H1 (cell line): Measurements from ENCODE around the gene PRR30. TPM values are rescaled to one million over a fixed set of nuclear protein-coding genes. Genes with fewer than 3 reads are reported as not detected.

Experiments
- CTCF ChIA-PET: fragments of 300-600 bp; sonication (Branson Sonifier 250); formaldehyde crosslinking; loops from one replicate; lab custom pipeline; 2021; ENCODE audit not compliant: partially characterized antibody; lab: Charles Lee
- POLR2A ChIA-PET: fragments of 300-600 bp; sonication (Branson Sonifier 250); formaldehyde crosslinking; loops from one replicate; lab custom pipeline; 2021; ENCODE audit warnings: inconsistent platforms; ENCODE audit not compliant: partially characterized antibody; lab: Charles Lee
- DNase-seq, 2 experiments: peaks; one replicate each; pipeline versions ENCODE4 v3.0.0 to v3.0.0-alpha.2; 2010 to 2022; ENCODE audit warnings: low spot score in 2 of 2, low read depth in 1 of 2, mixed read lengths in 1 of 2
- FAIRE-seq: peaks from 2 replicates; lab custom pipeline; 2011; peaks lifted over from hg19 to GRCh38; lab: Jason Lieb, UNC
- H2AFZ ChIP-seq: 2 replicates; pipeline ENCODE4 v1.8.1; 2012; ENCODE audit warnings: low read length, inconsistent platforms
- H2AK5ac ChIP-seq: 2 replicates; pipeline ENCODE4 v1.6.1; 2013; ENCODE audit warnings: low read depth, low read length
- H2BK120ac ChIP-seq: replicated peaks from 2 replicates; pipeline ENCODE3; 2013; ENCODE audit warnings: low read depth, low read length, inconsistent platforms
- H2BK12ac ChIP-seq: 2 replicates; pipeline ENCODE4 v1.6.1; 2013; ENCODE audit warnings: low read depth, low read length
- H2BK15ac ChIP-seq: 2 replicates; pipeline ENCODE4 v1.6.1; 2013; ENCODE audit warnings: low read length
- H2BK20ac ChIP-seq: 2 replicates; pipeline ENCODE4 v1.6.1; 2013; ENCODE audit warnings: low read length
- H2BK5ac ChIP-seq: 2 replicates; pipeline ENCODE4 v1.6.1; 2013; ENCODE audit warnings: low read depth, low read length
- H3K14ac ChIP-seq: 2 replicates; pipeline ENCODE4 v1.6.1; 2013; ENCODE audit warnings: inconsistent platforms; ENCODE audit not compliant: insufficient read length
- H3K18ac ChIP-seq: 2 replicates; pipeline ENCODE4 v1.6.1; 2013; ENCODE audit warnings: low read length; ENCODE audit errors: extremely low read depth
- H3K23ac ChIP-seq: 2 replicates; pipeline ENCODE4 v1.6.1; 2013; ENCODE audit warnings: inconsistent platforms; ENCODE audit not compliant: insufficient read length
- H3K23me2 ChIP-seq: 2 replicates; pipeline ENCODE4 v1.6.1; 2013; ENCODE audit warnings: low read depth, low read length
- H3K27ac ChIP-seq: 2 replicates; pipeline ENCODE4 v1.6.1; 2011; ENCODE audit warnings: low read depth, low read length, inconsistent platforms
- H3K27me3 ChIP-seq, 4 experiments: replicated peaks in 1 of 4; 1 replicate in 1 of 4; 2 replicates in 3 of 4; pipeline versions ENCODE4 v1.6.1 to v1.8.1; 2011 to 2013; ENCODE audit warnings: low read length in 3 of 4, mild to moderate bottlenecking in 3 of 4, inconsistent platforms in 2 of 4, mixed read lengths in 2 of 4, moderate library complexity in 1 of 4; ENCODE audit not compliant: control insufficient read depth in 3 of 4, insufficient read depth in 3 of 4; ENCODE audit errors: extremely low read depth in 1 of 4
- H3K36me3 ChIP-seq, 4 experiments: 2 replicates each; pipeline versions ENCODE4 v1.6.1 to v1.8.1; 2011 to 2013; ENCODE audit warnings: mild to moderate bottlenecking in 4 of 4, low read length in 3 of 4, moderate library complexity in 2 of 4, control low read depth in 1 of 4, inconsistent platforms in 1 of 4; ENCODE audit not compliant: insufficient read depth in 4 of 4, control insufficient read depth in 2 of 4
- H3K4ac ChIP-seq: replicated peaks from 2 replicates; pipeline ENCODE3; 2013; ENCODE audit warnings: low read length, low read depth, mixed read lengths, inconsistent platforms; ENCODE audit not compliant: insufficient read length
- H3K4me1 ChIP-seq, 4 experiments: replicated peaks in 1 of 4; 1 replicate in 1 of 4; 2 replicates in 3 of 4; pipeline versions ENCODE4 v1.6.1 to v1.8.1; 2011 to 2013; ENCODE audit warnings: low read length in 3 of 4, inconsistent platforms in 2 of 4, mixed read lengths in 1 of 4; ENCODE audit not compliant: insufficient read depth in 4 of 4, control insufficient read depth in 3 of 4
- H3K4me2 ChIP-seq, 2 experiments: 2 replicates each; pipeline versions ENCODE4 v1.6.1 to v1.8.1; 2011 to 2013; ENCODE audit warnings: low read depth in 2 of 2, low read length in 2 of 2, control low read depth in 1 of 2, inconsistent platforms in 1 of 2, mild to moderate bottlenecking in 1 of 2; ENCODE audit not compliant: insufficient read depth in 1 of 2
- H3K4me3 ChIP-seq, 4 experiments: fragments of 200-600, 300-600 bp in 1 of 4; sonication (generic), shearing (Covaris generic), sonication (Bioruptor Twin) in 1 of 4; 2 replicates each; pipeline versions ENCODE4 v1.5.1 to v1.8.1; 2011 to 2016; ENCODE audit warnings: low read length in 4 of 4, low read depth in 3 of 4, control low read depth in 2 of 4, inconsistent platforms in 2 of 4, mild to moderate bottlenecking in 2 of 4, mixed read lengths in 1 of 4, moderate library complexity in 1 of 4; ENCODE audit not compliant: insufficient read depth in 2 of 4; ENCODE audit errors: extremely low read depth in 1 of 4
- H3K56ac ChIP-seq: replicated peaks from 2 replicates; pipeline ENCODE3; 2013; ENCODE audit warnings: low read depth, mild to moderate bottlenecking, mixed read lengths, low read length, inconsistent platforms; ENCODE audit not compliant: insufficient read length
- H3K79me1 ChIP-seq: 2 replicates; pipeline ENCODE4 v1.6.1; 2013; ENCODE audit warnings: low read depth, low read length, control low read depth
- H3K79me2 ChIP-seq, 2 experiments: 2 replicates each; pipeline versions ENCODE4 v1.6.1 to v1.8.1; 2012 to 2013; ENCODE audit warnings: low read length in 2 of 2, mild to moderate bottlenecking in 2 of 2, inconsistent platforms in 1 of 2; ENCODE audit not compliant: insufficient read depth in 2 of 2, control insufficient read depth in 1 of 2
- H3K9ac ChIP-seq, 4 experiments: replicated peaks in 1 of 4; 1 replicate in 1 of 4; 2 replicates in 3 of 4; pipeline versions ENCODE4 v1.6.1 to v1.8.1; 2011 to 2013; ENCODE audit warnings: low read depth in 3 of 4, low read length in 3 of 4, control low read depth in 2 of 4, mild to moderate bottlenecking in 2 of 4, moderate library complexity in 2 of 4, inconsistent platforms in 1 of 4; ENCODE audit errors: extremely low read depth in 1 of 4
- H3K9me3 ChIP-seq, 2 experiments: 2 replicates each; pipeline versions ENCODE4 v1.6.1 to v1.8.1; 2012 to 2013; ENCODE audit warnings: mild to moderate bottlenecking in 2 of 2, moderate library complexity in 2 of 2, control low read depth in 1 of 2, inconsistent platforms in 1 of 2, low read depth in 1 of 2, low read length in 1 of 2, mixed read lengths in 1 of 2; ENCODE audit not compliant: insufficient read depth in 2 of 2
- H4K20me1 ChIP-seq, 2 experiments: replicated peaks in 1 of 2; 2 replicates each; pipeline versions ENCODE3 to v1.8.1; 2011 to 2013; ENCODE audit warnings: inconsistent platforms in 2 of 2, low read length in 2 of 2, mild to moderate bottlenecking in 1 of 2; ENCODE audit not compliant: insufficient read depth in 2 of 2, control insufficient read depth in 1 of 2
- H4K5ac ChIP-seq: 2 replicates; pipeline ENCODE4 v1.6.1; 2013; ENCODE audit warnings: low read length, low read depth, mixed read lengths, inconsistent platforms; ENCODE audit not compliant: insufficient read length
- H4K8ac ChIP-seq: 2 replicates; pipeline ENCODE4 v1.8.0; 2013; ENCODE audit warnings: mild to moderate bottlenecking, moderate library complexity, low read length, inconsistent platforms; ENCODE audit not compliant: insufficient read depth; ENCODE audit errors: extremely low read depth
- H4K91ac ChIP-seq: replicated peaks from 2 replicates; pipeline ENCODE3; 2013; ENCODE audit warnings: low read length, mixed read lengths, inconsistent platforms; ENCODE audit not compliant: insufficient read length
- PHF8 ChIP-seq: fragments of 200-600 bp; sonication (generic); conservative IDR thresholded peaks from 2 replicates; pipeline ENCODE4 v1.7.1; 2012; ENCODE audit warnings: low read depth, mild to moderate bottlenecking, inconsistent platforms, low read length, moderate library complexity
- TEAD4 ChIP-seq: IDR thresholded peaks from 2 replicates; pipeline ENCODE4 v1.6.1; 2012; ENCODE audit warnings: low read depth, low read length, inconsistent platforms, mixed read lengths
- WGBS, 2 experiments: shearing (Covaris generic) in 1 of 2; methylation state at CpG; one replicate each; pipeline versions ENCODE4 v1.1.6 to v1.1.7; 2013 to 2015; ENCODE audit warnings: low lambda C conversion rate in 2 of 2, mixed read lengths in 2 of 2, inconsistent platforms in 1 of 2, low coverage in 1 of 2, missing lambda C conversion rate in 1 of 2; ENCODE audit not compliant: insufficient replicate concordance in 2 of 2, insufficient coverage in 1 of 2, insufficient read length in 1 of 2; ENCODE audit errors: extremely low coverage in 1 of 2, missing lambda C conversion rate in 1 of 2; 5-methylcytosine and 5-hydroxymethylcytosine counted together
- polyA plus RNA-seq, 7 experiments: library from polyadenylated mRNA; depleted of rRNA in 3 of 7; stranded (reverse) in 5 of 7; unstranded in 2 of 7; fragments of >200 nt in 5 of 7; fragments of 200-250 nt in 2 of 7; gene quantifications; 1 replicate in 5 of 7; 2 replicates in 1 of 7; 4 replicates in 1 of 7; pipeline versions ENCODE4 v1.2.1 to v1.2.3, GENCODE V29; 2011 to 2013; ENCODE audit warnings: missing spikeins in 2 of 7, mixed read lengths in 2 of 7
- total RNA-seq: library from RNA; stranded (reverse); fragmentation: NEBNext Ultra II Directional; extraction: Animal tissue kit (Norgen Biotek cat#: 25700); gene quantifications from 2 replicates; pipeline ENCODE4 v1.2.1, GENCODE V29; 2021

Gene PRR30
- total and polyA plus RNA-seq, 2 of the 8 experiments (the other 6 are each of a cell fraction or from before 2014, with no cell fraction given) = not detected

- H3K4me1 ChIP-seq = peaks cover 0 to 4% (median 3%) of the 10 kb centered on the region in 4 experiments; a peak in 5 of 7 replicates
- H3K9me3 ChIP-seq = no peaks in the 10 kb centered on the region
- H3K79me1 ChIP-seq = peaks cover 4% of the 10 kb centered on the region
- peaks cover 8 to 14% of the 10 kb centered on the region in 2 experiments for H4K20me1 ChIP-seq
- FAIRE-seq (no peak), DNase-seq (no peak)
- peaks cover 2% of the 10 kb centered on the region; the same call in 1 of the 2 replicates for H3K23me2 ChIP-seq
- H2BK12ac ChIP-seq = peak overlapping the region; percentile 21; the same call in 1 of the 2 replicates
- no peak overlapping the region for H3K27ac ChIP-seq
- ChIA-PET CTCF (interaction anchor here (1.1 to 4.3 kb wide), 4 partner anchors 11 to 40 kb away, joined by 3 to 38 read pairs (median 12); partner anchors contain the start of gene ABHD1), POLR2A (interaction anchor here (1.4 to 2.3 kb wide), 4 partner anchors 9 to 76 kb away, joined by 3 to 15 read pairs (median 7); partner anchors contain the start of genes ATRAID and SLC5A6)
- H3K79me2 ChIP-seq = peaks cover 0 to 15% of the 10 kb centered on the region in 2 experiments; a peak in 2 of 4 replicates
- no peak overlapping the region for H3K14ac ChIP-seq
- no peak overlapping the region for H4K91ac ChIP-seq
- H3K27me3 ChIP-seq = no peaks in the 10 kb centered on the region
- H3K4me2 ChIP-seq = peak overlapping the region in 1 of 2 experiments; percentile 17; a peak in 1 of 4 replicates
- no peak overlapping the region for H2BK5ac ChIP-seq
- no peak overlapping the region; the same call in 1 of the 2 replicates for H4K8ac ChIP-seq
- no peak overlapping the region for H3K18ac ChIP-seq
- H2BK20ac ChIP-seq = no peak overlapping the region
- no peak overlapping the region for H3K4ac ChIP-seq
- no peak overlapping the region for H2BK15ac ChIP-seq
- no peak overlapping the region for H3K4me3 ChIP-seq
- no peak overlapping the region for H2BK120ac ChIP-seq
- no peak overlapping the region for H3K56ac ChIP-seq
- WGBS, 2 experiments = 96% methylated on average over 12 of the region's 12 CpGs; no CpG with 5 or more reads in 1 of the 2 experiments
- no peak overlapping the region for H3K23ac ChIP-seq
- no peak overlapping the region for H4K5ac ChIP-seq
- H2AK5ac ChIP-seq = no peak overlapping the region
- peaks cover 0 to 18% (median 13%) of the 10 kb centered on the region in 4 experiments; a peak in 6 of 8 replicates for H3K36me3 ChIP-seq
- no peak overlapping the region for H2AFZ ChIP-seq
- no peak overlapping the region for H3K9ac ChIP-seq
- TF ChIP-seq TEAD4 (no peak), PHF8 (no peak)
These were observed 3.7 kb downstream of the PRR30 start for GRCh38 chr2:27135478-27135955.
